Measurements from ENCODE around the gene SORCS2.

The SORCS2 gene

GRCh38 chr4:7674706-7675105 lies 482.4 kb downstream of the SORCS2 start:
- TF ChIP-seq, protein P1, sequence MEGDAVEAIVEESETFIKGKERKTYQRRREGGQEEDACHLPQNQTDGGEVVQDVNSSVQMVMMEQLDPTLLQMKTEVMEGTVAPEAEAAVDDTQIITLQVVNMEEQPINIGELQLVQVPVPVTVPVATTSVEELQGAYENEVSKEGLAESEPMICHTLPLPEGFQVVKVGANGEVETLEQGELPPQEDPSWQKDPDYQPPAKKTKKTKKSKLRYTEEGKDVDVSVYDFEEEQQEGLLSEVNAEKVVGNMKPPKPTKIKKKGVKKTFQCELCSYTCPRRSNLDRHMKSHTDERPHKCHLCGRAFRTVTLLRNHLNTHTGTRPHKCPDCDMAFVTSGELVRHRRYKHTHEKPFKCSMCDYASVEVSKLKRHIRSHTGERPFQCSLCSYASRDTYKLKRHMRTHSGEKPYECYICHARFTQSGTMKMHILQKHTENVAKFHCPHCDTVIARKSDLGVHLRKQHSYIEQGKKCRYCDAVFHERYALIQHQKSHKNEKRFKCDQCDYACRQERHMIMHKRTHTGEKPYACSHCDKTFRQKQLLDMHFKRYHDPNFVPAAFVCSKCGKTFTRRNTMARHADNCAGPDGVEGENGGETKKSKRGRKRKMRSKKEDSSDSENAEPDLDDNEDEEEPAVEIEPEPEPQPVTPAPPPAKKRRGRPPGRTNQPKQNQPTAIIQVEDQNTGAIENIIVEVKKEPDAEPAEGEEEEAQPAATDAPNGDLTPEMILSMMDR (IDR thresholded peaks at IDR 0.05; ENCODE audit: low read depth, low read length), result no peak
- H3K4me3 ChIP-seq (ENCODE audit: low read depth, low read length), result no peak overlapping the region

DNA sequence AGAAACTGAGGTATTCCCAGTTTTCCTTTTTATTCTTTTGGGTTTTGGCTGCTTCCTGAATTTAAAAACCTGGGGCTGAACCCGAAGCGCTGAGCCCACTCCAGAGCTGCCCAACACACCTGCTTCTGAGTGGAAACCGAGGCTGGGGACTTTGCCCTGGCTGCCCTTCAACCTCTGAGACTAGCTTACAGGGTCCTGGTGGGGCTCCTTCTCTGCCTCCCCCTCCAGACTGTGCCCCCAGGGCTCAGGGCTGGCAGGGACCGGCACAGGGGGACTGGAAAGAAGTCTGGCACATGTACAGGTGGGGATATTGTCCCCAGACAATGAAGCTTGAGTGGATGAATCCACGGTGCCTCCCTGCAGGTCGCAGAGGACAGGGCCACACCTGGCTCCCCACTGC lies 482.8 kb downstream of the SORCS2 start:
- TF ChIP-seq, protein P1 (IDR thresholded peaks at IDR 0.05; ENCODE audit: low read depth, low read length), result no peak
- no peak overlapping the region for H3K4me3 ChIP-seq (ENCODE audit: low read depth, low read length)

DNA sequence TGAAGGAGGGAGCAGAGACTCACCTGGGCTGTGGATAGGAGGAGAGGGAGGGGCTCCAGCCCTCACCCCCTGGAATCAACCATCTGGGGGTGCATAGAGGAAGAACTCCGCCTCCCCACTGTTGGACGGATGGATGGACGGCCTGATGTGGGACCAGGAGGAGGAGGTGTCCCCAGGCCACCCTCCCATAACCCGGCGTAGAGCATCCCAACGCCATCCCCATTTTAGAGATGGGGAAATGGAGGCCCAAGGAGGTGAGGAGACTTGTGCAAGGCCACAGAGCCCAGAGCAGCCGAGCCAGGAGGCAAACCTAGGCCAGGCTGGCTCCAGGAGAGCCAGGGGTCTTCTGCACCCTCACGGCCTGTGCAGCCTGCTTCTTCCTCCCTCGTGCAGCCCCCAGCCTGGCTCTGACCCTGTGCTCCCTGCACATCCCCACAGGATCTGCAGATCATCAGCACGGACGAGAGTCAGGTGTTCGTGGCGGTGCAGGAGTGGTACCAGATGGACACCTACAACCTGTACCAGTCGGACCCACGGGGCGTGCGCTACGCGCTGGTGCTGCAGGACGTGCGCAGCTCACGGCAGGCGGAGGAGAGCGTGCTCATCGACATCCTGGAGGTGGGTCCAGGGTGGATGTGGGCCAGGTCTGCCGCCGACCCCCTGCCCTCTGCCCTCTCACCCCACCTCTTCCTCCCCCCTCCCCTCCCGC lies 483.4 kb downstream of the SORCS2 start:
- no peak overlapping the region for H3K4me3 ChIP-seq (ENCODE audit: low read depth, low read length)
- TF ChIP-seq, protein P1 (IDR thresholded peaks at IDR 0.05; ENCODE audit: low read depth, low read length), result no peak

DNA sequence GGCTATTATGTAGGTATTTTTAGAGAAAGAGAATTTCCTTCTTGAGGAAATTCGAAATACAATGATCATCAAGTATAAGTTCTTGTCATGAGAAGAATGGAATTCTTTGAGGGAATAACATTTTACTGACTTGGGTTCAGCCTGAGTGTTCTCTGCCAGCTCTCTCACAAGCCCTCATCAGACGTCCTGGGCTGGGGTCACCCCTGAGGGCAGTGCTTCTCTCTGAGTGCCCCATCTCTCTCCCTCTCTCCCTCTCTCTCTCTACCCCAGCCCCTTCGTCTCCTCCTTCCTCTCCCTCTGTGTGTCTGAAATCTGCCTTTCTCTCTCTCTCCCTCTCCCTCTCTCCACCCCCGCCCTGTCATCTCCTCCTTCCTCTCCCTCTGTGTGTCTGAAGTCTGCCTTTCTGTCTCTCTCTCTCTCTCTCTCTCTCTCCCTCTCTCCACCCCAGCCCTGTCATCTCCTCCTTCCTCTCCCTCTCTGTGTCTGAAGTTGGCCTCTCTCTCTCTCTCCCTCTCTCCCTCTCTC lies 484.1 kb downstream of the SORCS2 start:
- TF ChIP-seq, protein P1 (IDR thresholded peaks at IDR 0.05; ENCODE audit: low read depth, low read length), result no peak
- no peak overlapping the region for H3K4me3 ChIP-seq (ENCODE audit: low read depth, low read length)

DNA sequence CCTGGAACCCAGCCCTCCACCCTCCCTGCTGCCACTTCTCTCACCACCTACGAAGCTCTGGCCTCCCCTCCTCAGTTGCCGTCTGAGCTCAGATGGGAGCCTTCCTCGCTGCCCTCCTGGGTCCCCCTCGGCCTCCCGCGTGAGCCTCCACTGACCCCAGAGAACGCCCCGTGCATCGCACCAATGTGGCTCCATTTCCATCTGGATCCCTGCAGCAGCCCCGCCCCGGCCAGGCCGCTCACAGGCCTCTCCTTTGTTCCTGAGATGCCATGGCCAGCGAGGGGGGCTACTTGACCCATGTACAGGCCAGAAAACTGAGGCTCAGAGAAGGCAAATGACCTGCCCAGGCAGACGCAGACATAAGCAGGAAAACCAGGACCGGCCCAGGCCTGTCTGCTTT lies 484.7 kb downstream of the SORCS2 start:
- TF ChIP-seq, protein P1 (IDR thresholded peaks at IDR 0.05; ENCODE audit: low read depth, low read length), result no peak
- H3K4me3 ChIP-seq (ENCODE audit: low read depth, low read length), result no peak overlapping the region

- TF ChIP-seq, protein P1 (IDR thresholded peaks at IDR 0.05; ENCODE audit: low read depth, low read length), result no peak
Observed at GRCh38 chr4:7677799-7678301, 485.5 kb downstream of the SORCS2 start.

GRCh38 chr4:7678318-7678852 lies 486.0 kb downstream of the SORCS2 start:
- TF ChIP-seq, protein P1 (IDR thresholded peaks at IDR 0.05; ENCODE audit: low read depth, low read length), result no peak
- H3K4me3 ChIP-seq (ENCODE audit: low read depth, low read length), result no peak overlapping the region

More at GRCh38 chr4:7677799-7678301, 485.5 kb downstream of the SORCS2 start:
- H3K4me3 ChIP-seq (ENCODE audit: low read depth, low read length), result no peak overlapping the region

Data from WI38 (cell line).